Stimulated activated CD4-positive, alpha-beta T cell treated with anti-CD3 and anti-CD28 coated beads, Interleukin-12 subunit alpha, Interleukin-12 subunit beta, amount 100 ng/mL, for 4 hours (primary cell): ENCODE data around the gene KIAA0586.
"Not testable (repeated sequence)": the region's sequence is repeated elsewhere in the genome, so short reads cannot be mapped to it uniquely, and the experiment has no call there.

ENCODE experiments used
- DNase-seq: peaks from one replicate; pipeline ENCODE4 v3.0.0-alpha.2; 2020

The KIAA0586 gene

DNA sequence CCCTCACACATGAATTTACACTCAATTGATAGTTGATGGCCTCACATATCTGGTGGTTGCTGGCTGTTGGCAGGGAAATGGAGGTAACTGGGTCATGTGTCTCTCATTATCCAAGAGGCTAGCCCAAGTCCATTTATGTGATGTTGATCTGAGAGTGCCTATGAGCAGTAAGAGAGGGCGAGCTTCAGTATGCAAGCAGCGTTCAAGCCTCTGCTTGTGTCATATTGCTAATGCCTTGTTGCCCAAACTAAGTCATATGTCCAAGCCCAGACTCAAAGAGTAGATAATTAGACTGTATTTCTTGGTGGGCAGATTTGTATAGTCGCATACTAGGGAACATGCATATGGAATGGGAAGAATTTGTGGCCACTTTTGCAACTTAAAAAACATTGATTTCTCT, 126.4 kb downstream of the KIAA0586 start:
- no peak for DNase-seq

GRCh38 chr14:58555647-58556046, 128.1 kb downstream of the KIAA0586 start:
- DNase-seq, result no peak

- no peak for DNase-seq
Measured at GRCh38 chr14:58557242-58557641, 129.7 kb downstream of the KIAA0586 start.

GRCh38 chr14:58560208-58560607, 132.7 kb downstream of the KIAA0586 start:
- no peak for DNase-seq

DNA sequence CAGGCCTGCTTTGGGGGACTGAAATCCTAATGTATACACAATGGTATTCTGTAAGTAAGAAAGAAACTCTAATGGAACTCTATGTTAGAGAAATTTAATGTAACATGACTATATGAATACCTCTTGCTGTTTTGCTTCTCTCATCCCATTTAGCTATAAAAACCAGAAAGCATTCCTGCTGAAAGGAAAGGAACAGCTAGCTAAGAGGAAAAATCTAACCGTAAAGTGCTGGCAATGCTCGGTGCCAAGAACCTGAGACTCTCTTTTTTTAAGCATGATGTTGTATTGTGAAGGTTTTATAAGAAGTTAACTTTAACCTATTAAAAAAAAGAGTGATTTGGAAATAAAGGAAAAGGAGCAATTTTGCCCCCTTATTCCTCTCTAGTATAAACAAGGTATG, 134.6 kb downstream of the KIAA0586 start:
- no peak for DNase-seq

DNA sequence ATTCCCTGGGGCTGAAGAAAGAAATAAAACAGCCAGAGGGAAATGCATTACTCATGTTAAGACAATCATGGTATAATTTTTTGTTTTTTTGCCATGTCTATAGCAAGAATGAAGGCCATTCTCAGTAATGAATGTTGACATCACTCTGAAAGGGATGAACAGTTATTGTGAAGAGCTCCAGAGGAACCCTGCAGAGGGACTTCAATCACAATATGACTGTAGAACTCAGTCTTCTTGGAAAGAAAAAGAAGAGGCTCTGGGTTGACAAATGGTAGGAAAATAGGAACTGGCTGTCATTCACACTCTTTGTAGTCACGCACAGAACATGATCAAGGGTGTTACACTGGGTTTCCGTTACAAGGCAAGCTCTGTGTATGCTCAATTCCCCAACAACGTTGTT, 136.5 kb downstream of the KIAA0586 start:
- no peak for DNase-seq

DNA sequence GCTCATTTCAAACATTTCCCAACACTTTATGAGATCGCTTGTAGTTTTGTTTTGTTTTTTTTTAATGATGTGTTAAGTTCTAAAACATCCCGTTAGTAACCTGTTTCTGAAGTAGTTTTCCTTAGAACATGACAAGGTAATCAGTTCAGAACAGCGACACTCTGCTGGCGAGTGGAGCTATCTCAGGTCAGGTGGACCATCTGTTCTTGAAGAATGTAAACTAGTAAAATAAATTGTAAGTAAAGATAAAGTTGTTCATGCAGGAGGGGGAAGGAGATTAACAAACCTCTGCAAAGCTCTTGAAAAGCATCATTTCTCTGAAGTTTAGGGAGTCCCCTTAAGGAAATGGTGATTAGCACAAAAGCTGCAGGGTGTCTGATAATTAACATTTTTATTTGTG, 138.3 kb downstream of the KIAA0586 start:
- DNase-seq, result no peak

DNA sequence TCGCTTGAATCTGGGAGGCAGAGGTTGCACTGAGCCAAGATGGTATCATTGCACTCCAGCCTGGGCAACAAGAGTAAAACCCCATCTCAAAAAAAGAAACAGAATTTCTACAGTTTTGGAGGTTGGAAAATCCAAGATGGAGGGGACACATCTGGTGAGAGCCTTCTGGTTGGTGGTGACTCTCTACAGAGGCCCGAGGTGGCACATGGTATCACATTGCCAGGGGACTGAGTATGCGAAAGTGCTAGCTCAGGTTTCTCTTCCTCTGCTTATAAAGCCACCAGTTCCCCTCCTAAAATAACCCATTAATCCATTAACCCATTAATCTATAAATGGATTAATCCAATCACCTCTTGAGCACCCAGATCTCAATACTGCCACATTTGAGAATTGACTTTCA, 139.5 kb downstream of the KIAA0586 start:
- DNase-seq, result no peak

- DNase-seq, result no peak
Measured at GRCh38 chr14:58568322-58568721, 140.8 kb downstream of the KIAA0586 start.

GRCh38 chr14:58571256-58571655, 143.7 kb downstream of the KIAA0586 start:
- DNase-seq, result no peak

DNA sequence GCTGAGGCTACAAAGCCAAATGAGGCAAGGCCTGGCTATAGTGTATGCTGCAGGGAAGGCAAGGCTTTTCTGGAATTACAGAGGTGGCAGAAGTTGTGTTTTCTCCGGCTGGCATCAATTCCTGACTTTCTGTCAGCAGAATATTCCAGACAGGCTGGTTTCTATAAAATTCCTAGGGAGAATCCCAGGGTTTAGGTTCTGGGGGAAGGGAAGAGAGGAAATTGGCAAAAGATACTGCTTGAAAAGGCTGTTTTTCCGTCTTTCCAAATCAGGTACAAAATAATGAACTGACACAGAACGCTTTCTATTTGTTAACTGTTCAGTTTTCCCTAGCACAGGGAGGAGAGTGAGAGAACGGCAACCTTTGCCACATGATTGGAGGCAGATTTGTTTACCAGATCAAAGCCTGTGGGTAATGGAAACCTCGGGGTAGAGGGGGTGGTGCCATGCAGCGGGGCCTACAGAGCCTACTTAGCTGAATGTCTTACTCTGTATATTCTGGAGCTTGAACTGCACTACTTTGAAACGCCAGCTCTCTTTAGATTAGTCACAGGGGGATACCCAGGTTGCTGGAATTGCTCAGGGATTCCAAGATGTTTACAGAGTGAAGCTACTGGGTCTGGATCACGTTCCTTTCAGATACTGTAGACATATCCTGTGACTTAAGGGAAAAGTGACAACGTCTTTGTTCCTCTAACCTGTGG, 144.4 kb downstream of the KIAA0586 start:
- peak; percentile 47 for DNase-seq

DNA sequence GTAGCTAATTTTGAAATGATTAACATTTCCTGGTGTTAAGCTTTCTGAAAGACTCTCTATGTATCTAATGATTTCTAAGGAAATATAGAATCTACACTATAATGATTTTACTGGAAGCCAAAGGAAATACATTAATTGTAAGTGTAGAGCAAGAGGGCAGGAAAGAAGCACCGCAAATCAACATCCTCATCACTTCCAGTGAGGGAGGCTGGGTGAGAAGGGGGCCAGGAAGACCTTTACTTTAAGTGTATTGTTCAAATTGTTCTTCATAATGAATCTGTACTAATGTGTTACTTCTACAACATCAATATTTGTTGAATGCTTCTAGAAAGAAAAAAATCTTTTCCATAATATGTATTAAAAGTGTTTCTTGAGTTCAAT, 144.9 kb downstream of the KIAA0586 start:
- no peak for DNase-seq

GRCh38 chr14:58572863-58573262, 145.3 kb downstream of the KIAA0586 start:
- DNase-seq, result no peak

DNA sequence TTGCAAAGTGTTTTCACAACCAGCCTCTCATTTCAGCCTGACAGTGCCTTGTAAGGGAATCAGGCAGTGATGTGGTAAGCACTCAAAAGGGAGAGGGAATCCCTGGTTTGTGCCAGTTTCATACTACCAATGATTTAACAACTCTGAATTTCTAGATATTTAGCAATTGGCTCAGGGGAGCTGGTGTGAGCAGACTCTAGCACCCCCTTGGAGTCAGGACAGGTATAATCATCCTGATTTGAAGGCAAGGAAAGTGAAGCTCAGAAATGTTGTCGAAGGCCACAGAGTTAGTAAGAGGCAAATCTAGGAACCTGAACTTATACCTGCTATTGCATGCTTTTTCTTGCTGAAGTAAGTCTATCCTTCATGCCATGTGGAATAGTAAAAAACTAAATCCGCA, 147.1 kb downstream of the KIAA0586 start:
- DNase-seq, result no peak

DNA sequence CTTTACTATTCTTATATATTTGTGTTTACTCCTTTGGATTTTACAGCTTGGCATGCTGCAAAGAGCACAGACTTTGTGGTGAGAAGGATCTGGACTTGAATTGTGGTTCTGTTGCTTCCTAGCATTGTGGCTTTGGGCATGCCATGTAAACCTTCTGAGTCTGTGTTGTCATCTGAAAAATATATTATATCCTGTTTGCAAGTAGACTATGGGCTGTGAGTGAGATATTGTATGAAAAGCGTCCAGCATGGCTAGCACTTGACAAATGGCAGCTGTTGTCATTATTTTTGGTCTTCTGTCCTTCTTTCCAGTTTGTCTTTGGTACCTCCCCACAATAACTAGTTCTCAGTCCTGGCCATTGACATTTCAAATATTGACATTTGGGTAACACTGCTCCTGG, 148.4 kb downstream of the KIAA0586 start:
- no peak for DNase-seq

DNA sequence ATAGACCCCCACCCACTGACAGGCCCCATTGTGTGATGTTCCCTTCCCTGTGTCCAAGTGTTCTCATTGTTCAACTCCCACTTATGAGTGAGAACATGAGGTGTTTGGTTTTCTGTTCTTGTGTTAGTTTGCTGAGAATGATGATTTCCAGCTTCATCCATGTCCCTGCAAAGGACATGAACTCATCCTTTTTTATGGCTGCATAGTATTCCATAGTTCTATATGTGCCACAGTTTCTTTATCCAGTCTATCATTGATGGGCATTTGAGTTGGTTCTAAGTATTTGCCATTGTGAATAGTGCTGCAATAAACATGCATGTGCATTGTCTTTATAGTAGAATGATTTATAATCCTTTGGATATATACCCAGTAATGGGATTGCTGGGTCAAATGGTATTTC, 152.5 kb downstream of the KIAA0586 start:
- not testable (repeated sequence) for DNase-seq

DNA sequence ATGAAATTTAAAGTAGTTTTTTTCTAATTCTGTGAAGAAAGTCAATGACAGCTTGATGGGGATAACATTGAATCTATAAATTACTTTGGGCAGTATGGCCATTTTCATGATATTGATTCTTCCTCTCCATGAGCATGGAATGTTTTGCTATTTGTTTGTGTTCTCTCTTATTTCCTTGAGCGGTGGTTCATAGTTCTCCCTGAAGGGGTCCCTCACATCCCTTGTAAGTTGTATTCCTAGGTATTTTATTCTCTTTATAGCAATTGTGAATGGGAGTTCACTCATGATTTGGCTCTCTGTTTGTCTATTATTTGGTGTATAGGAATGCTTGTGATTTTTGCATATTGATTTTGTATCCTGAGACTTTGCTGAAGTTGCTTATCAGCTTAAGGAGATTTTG, 153.9 kb downstream of the KIAA0586 start:
- DNase-seq, result not testable (repeated sequence)

DNA sequence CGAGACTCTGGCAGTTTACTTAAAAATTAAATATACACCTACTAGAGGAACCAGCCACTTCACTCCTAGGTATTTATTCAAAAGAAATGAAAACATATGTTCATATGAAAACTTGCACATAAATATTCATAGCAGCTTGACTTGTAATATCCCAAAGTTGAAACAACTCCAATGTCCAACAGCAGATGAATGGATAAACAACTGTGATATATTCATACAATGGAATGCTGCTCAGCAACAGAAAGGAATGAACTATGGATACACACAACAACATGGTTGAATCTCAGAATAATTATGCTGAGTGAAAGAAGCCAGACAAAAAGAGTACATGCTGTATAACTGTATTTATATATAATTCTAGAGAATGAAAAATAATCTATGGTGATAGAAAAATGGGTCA, 156.9 kb downstream of the KIAA0586 start:
- no peak for DNase-seq

- DNase-seq, result no peak
Measured at GRCh38 chr14:58587271-58587670, 159.8 kb downstream of the KIAA0586 start.

DNA sequence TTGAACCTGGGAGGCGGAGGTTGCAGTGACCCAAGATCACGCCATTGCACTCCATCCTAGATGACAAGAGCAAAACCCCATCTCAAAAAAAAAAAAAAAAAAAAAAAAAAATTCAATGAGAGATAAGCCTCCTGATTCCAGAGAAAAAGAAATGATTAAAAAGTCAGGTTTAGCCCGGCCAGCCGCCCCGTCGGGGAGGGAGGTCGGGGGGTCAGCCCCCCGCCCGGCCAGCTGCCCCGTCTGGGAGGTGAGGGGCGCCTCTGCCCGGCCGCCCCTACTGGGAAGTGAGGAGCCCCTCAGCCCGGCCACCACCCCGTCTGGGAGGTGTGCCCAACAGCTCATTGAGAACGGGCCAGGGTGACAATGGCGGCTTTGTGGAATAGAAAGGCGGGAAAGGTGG, 160.8 kb downstream of the KIAA0586 start:
- not testable (repeated sequence) for DNase-seq

DNA sequence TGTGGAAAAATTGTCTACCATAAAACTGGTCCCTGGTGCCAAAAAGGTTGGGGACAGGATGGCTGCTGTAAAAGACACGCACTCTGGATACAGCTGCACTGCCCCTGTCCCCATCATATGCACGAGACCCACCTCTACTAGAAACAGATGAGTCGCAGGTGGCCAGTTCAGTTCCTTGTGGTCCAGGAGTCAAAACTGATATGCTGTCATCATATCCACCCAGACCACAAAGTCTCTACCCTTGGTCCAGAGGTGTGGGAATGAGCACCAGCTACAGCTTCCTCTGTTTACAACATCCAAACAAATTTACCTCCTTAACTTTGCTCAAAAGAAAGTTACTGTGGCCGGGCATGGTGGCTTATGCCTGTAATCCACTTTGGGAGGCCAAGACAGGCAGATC, 166.5 kb downstream of the KIAA0586 start:
- no peak for DNase-seq

DNA sequence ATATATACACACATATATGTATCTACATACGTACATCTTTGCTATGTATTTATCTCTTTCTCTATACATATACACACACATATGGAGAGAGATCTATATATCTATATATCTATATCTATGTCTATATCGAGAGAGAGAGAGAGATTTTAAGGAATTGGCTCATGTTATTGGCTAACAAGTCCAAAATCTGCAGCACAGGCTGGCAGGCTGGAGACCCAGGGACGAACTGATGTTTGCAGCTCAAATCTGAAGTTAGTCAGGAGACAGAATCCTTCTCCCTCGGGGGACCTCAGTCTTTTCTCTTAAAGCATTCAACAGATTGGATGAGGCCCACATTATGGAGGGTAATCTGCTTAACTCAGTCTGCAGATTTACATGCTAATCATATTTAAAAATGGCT, 169.5 kb downstream of the KIAA0586 start:
- no peak for DNase-seq

DNA sequence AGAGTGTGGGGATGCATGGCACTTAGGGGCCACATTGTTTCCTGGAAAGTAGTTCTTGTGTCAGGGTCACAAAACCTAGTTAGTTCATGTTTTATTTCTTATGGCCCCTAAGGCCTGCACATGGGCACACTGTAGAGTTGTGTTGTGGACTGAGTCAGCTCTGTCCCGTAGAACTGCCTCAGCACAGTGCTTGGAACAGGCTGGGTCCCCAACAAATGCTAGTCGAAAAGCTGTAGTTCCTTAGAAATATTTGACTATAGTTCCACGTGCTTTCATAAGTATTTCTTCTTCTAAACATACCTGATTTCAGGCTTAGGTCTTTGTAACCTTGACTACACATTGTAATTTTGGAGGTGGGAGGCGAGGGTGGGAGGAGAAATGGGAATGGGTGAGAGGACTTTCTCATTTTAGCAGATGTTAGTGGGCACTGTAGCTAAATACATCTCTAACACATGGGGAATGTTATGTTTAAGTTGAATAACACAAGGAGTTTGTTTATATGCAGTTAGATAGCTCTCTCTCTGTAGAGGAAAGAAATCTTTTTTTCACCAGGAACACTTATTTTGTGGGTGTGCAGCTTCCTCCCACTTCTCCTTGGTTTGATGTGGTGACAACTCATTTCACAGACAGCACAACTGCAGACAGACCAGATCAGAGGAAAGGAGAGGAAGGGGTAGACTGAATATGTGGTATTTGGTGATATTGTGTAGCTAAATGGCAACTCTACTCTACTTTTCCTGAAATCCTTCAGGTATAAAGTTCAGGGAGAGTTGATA, 170.7 kb downstream of the KIAA0586 start:
- DNase-seq, result no peak

GRCh38 chr14:58598804-58599525, 171.4 kb downstream of the KIAA0586 start:
- no peak for DNase-seq
